Measurements from ENCODE around the gene NRCAM.

GRCh38 chr7:108468246-108468645, 12.0 kb upstream of the NRCAM start:
- TF ChIP-seq ATF7 (IDR thresholded peaks at IDR 0.05), result no peak
- TF ChIP-seq ATF7 (CRISPR knock-in tag; IDR thresholded peaks at IDR 0.05), result no peak
- no peak for TF ChIP-seq FOXM1 (CRISPR knock-in tag; IDR thresholded peaks at IDR 0.05)
- no peak for TF ChIP-seq ZNF510 (CRISPR knock-in tag; IDR thresholded peaks at IDR 0.05; ENCODE audit: low read depth)
- no peak for TF ChIP-seq SP2 (CRISPR knock-in tag; IDR thresholded peaks at IDR 0.05)
- TF ChIP-seq ZBTB8A (CRISPR knock-in tag; IDR thresholded peaks at IDR 0.05; ENCODE audit: borderline replicate concordance, low read depth), result no peak
- TF ChIP-seq, protein P1, sequence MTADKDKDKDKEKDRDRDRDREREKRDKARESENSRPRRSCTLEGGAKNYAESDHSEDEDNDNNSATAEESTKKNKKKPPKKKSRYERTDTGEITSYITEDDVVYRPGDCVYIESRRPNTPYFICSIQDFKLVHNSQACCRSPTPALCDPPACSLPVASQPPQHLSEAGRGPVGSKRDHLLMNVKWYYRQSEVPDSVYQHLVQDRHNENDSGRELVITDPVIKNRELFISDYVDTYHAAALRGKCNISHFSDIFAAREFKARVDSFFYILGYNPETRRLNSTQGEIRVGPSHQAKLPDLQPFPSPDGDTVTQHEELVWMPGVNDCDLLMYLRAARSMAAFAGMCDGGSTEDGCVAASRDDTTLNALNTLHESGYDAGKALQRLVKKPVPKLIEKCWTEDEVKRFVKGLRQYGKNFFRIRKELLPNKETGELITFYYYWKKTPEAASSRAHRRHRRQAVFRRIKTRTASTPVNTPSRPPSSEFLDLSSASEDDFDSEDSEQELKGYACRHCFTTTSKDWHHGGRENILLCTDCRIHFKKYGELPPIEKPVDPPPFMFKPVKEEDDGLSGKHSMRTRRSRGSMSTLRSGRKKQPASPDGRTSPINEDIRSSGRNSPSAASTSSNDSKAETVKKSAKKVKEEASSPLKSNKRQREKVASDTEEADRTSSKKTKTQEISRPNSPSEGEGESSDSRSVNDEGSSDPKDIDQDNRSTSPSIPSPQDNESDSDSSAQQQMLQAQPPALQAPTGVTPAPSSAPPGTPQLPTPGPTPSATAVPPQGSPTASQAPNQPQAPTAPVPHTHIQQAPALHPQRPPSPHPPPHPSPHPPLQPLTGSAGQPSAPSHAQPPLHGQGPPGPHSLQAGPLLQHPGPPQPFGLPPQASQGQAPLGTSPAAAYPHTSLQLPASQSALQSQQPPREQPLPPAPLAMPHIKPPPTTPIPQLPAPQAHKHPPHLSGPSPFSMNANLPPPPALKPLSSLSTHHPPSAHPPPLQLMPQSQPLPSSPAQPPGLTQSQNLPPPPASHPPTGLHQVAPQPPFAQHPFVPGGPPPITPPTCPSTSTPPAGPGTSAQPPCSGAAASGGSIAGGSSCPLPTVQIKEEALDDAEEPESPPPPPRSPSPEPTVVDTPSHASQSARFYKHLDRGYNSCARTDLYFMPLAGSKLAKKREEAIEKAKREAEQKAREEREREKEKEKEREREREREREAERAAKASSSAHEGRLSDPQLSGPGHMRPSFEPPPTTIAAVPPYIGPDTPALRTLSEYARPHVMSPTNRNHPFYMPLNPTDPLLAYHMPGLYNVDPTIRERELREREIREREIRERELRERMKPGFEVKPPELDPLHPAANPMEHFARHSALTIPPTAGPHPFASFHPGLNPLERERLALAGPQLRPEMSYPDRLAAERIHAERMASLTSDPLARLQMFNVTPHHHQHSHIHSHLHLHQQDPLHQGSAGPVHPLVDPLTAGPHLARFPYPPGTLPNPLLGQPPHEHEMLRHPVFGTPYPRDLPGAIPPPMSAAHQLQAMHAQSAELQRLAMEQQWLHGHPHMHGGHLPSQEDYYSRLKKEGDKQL (CRISPR knock-in tag; IDR thresholded peaks at IDR 0.05; ENCODE audit: low read depth), result no peak
- no peak for TF ChIP-seq POLR2AphosphoS5 (IDR thresholded peaks at IDR 0.05; ENCODE audit: low read depth, low read length)

Data from HepG2 (cell line).